Measurements from ENCODE around the gene SMARCA5.

The SMARCA5 gene

DNA sequence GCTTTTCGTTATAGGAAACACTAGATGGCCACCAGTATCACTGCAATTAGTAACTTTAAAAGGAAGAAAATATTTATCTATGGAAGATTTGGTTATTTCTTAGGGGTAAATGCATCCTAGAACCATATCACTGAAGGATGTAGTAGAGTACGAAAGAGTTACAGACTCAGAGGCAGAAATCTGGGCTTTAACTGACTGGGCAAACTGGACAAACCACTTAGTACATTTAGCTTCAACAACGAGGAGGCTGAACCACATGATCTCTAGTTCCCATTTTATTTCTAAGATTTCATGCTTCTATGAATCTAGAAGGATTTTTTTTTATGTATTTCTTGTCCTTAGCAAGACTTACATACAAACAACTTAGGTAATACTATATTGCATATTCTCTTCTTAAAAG, 93.0 kb downstream of the SMARCA5 start:
- H3K27ac ChIP-seq, result no peak overlapping the region

More for the DNA sequence above, 93.0 kb downstream of the SMARCA5 start:
- DNase-seq (ENCODE audit: low read depth, low spot score), result no peak

Measured in epithelial cell of prostate (primary cell).